Calu3 (cell line): Measurements from ENCODE around the gene SERINC5. TPM values are rescaled to one million over a fixed set of nuclear protein-coding genes. Genes with fewer than 3 reads are reported as not detected.

ENCODE experiments used
- BruUV-seq: library from RNA; stranded (reverse); fragments of 400-500 nt; replicated peaks from 2 replicates; lab custom pipeline; 2021; lab: Mats Ljungman, UMichigan
- CTCF ChIA-PET: fragments of 300-600 bp; sonication (Branson Sonifier 250); formaldehyde crosslinking; loops from one replicate; lab custom pipeline; 2022; ENCODE audit warnings: antibody characterized with exemption; lab: Charles Lee
- DNase-seq: peaks from one replicate; pipeline ENCODE4 v3.0.0; 2022
- H3K27ac Mint-ChIP-seq: one replicate; pipeline ENCODE4 v1.8.0; 2022; ENCODE audit warnings: mixed read lengths; ENCODE audit not compliant: unreplicated experiment
- H3K27me3 Mint-ChIP-seq: one replicate; pipeline ENCODE4 v1.8.0; 2022; ENCODE audit warnings: mixed read lengths; ENCODE audit not compliant: unreplicated experiment
- H3K36me3 Mint-ChIP-seq: one replicate; pipeline ENCODE4 v1.8.0; 2022; ENCODE audit warnings: mild to moderate bottlenecking, moderate library complexity, mixed read lengths; ENCODE audit not compliant: insufficient read depth, unreplicated experiment
- H3K4me1 Mint-ChIP-seq: one replicate; pipeline ENCODE4 v1.8.0; 2022; ENCODE audit warnings: mild to moderate bottlenecking, low read depth, mixed read lengths; ENCODE audit not compliant: unreplicated experiment
- H3K4me3 Mint-ChIP-seq: one replicate; pipeline ENCODE4 v1.8.0; 2022; ENCODE audit warnings: mild to moderate bottlenecking, low read depth, moderate library complexity, mixed read lengths; ENCODE audit not compliant: unreplicated experiment
- H3K9me3 Mint-ChIP-seq: one replicate; pipeline ENCODE4 v1.8.0; 2022; ENCODE audit warnings: low read depth, mixed read lengths; ENCODE audit not compliant: unreplicated experiment
- intact Hi-C: fragments of 100-400 bp; cut with micrococcal nuclease; formaldehyde crosslinking; loops from one replicate; pipeline ENCODE4 v1.10.0; 2022; ENCODE audit not compliant: unreplicated experiment
- total RNA-seq: library from RNA; stranded (reverse); gene quantifications from 2 replicates; pipeline ENCODE4 v1.2.3, GENCODE V29; 2022
- TF ChIP-seq, protein P1 (sequence below): fragments of 200-600 bp; IDR thresholded peaks from one replicate; pipeline ENCODE4 v1.8.0; 2022; ENCODE audit warnings: antibody characterized with exemption; ENCODE audit not compliant: unreplicated experiment

Gene SERINC5
- total RNA-seq, 1 experiment from 2014 or later, result 47.0 TPM

- Mint-ChIP-seq H3K4me3 (no peak overlapping the region), H3K4me1 (peaks cover 6% of the 10 kb centered on the region), H3K27ac (no peak overlapping the region), H3K36me3 (no peaks in the 10 kb centered on the region), H3K27me3 (no peaks in the 10 kb centered on the region), H3K9me3 (no peaks in the 10 kb centered on the region)
- no peak for DNase-seq
- CTCF ChIA-PET, result interaction anchor here (1.1 kb wide), 1 partner anchor 12 kb away, joined by 3 read pairs; no protein-coding TSS in a partner anchor
- intact Hi-C loops, result no loop called here
- TF ChIP-seq, protein P1, sequence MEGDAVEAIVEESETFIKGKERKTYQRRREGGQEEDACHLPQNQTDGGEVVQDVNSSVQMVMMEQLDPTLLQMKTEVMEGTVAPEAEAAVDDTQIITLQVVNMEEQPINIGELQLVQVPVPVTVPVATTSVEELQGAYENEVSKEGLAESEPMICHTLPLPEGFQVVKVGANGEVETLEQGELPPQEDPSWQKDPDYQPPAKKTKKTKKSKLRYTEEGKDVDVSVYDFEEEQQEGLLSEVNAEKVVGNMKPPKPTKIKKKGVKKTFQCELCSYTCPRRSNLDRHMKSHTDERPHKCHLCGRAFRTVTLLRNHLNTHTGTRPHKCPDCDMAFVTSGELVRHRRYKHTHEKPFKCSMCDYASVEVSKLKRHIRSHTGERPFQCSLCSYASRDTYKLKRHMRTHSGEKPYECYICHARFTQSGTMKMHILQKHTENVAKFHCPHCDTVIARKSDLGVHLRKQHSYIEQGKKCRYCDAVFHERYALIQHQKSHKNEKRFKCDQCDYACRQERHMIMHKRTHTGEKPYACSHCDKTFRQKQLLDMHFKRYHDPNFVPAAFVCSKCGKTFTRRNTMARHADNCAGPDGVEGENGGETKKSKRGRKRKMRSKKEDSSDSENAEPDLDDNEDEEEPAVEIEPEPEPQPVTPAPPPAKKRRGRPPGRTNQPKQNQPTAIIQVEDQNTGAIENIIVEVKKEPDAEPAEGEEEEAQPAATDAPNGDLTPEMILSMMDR, result no peak
- BruUV-seq, result no TSS peak
Measured at GRCh38 chr5:80198399-80198798, 57.4 kb downstream of the SERINC5 start.

- CTCF ChIA-PET, result interaction anchor here (0.8 kb wide), 1 partner anchor 9 kb away, joined by 5 read pairs; no protein-coding TSS in a partner anchor
- peaks cover 21% of the 10 kb centered on the region for H3K4me1 Mint-ChIP-seq
Measured at GRCh38 chr5:80195837-80196400, 59.9 kb downstream of the SERINC5 start.

DNA sequence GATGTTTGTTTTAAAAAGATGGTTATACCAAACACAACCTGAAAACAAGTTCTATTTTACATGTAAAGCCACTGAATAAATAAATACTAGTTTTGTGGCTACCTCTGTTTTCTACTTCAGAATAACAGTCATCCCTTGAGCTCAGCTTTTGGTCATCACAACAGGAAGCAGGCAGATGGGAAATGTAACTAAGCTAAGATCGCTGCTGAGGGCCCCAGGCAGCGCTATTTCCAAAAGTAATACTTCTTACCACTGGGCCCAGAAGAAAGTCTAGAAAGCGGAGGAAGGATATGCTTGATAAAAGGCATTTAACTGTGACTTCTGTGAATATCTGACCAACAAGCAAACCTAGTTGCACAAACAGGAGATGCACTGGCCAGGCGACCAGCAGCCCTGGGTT is 61.4 kb downstream of the SERINC5 start:
- Mint-ChIP-seq H3K36me3 (no peaks in the 10 kb centered on the region), H3K27ac (no peak overlapping the region), H3K9me3 (no peaks in the 10 kb centered on the region), H3K4me1 (peaks cover 21% of the 10 kb centered on the region), H3K4me3 (no peak overlapping the region), H3K27me3 (no peaks in the 10 kb centered on the region)
- DNase-seq, result no peak
- intact Hi-C loops, result no loop called here
- TF ChIP-seq, protein P1, result no peak
- BruUV-seq, result no TSS peak
- CTCF ChIA-PET, result interaction anchor here (2.2 kb wide), 1 partner anchor 113 kb away, joined by 6 read pairs; no protein-coding TSS in a partner anchor

More at GRCh38 chr5:80195837-80196400, 59.9 kb downstream of the SERINC5 start:
- no peak for DNase-seq
- intact Hi-C loops, result no loop called here
- BruUV-seq, result no TSS peak
- Mint-ChIP-seq H3K9me3 (no peaks in the 10 kb centered on the region), H3K4me3 (no peak overlapping the region), H3K27me3 (no peaks in the 10 kb centered on the region), H3K27ac (no peak overlapping the region), H3K36me3 (no peaks in the 10 kb centered on the region)
- TF ChIP-seq, protein P1, result no peak

- no peak overlapping the region for H3K27ac Mint-ChIP-seq
- intact Hi-C loops, result no loop called here
- H3K4me3 Mint-ChIP-seq, result no peak overlapping the region
- CTCF ChIA-PET, result interaction anchor here (0.7 to 2.2 kb wide), 2 partner anchors 101 to 114 kb away, joined by 3 to 6 read pairs; no protein-coding TSS in a partner anchor
- no TSS peak for BruUV-seq
- no peaks in the 10 kb centered on the region for H3K9me3 Mint-ChIP-seq
- TF ChIP-seq, protein P1, result no peak
- peaks cover 21% of the 10 kb centered on the region for H3K4me1 Mint-ChIP-seq
- no peaks in the 10 kb centered on the region for H3K27me3 Mint-ChIP-seq
- DNase-seq, result no peak
- no peaks in the 10 kb centered on the region for H3K36me3 Mint-ChIP-seq
Measured at GRCh38 chr5:80193401-80193800, 62.4 kb downstream of the SERINC5 start.
